ENCODE data around the gene AACS. TPM values are rescaled to one million over a fixed set of nuclear protein-coding genes. Genes with fewer than 3 reads are reported as not detected.

AACS gene
- total and polyA plus RNA-seq, 2 of the 13 experiments (the other 11 are each of a cell fraction or from before 2014, with no cell fraction given): 23.3 to 28.8 TPM

GRCh38 chr12:125185740-125186470, 120.7 kb downstream of the AACS start, which contains the start of gene TMEM132B:
TMEM132B (plus strand) TSS chr12:125186386.
- WGBS (ENCODE audit: low lambda C conversion rate): 2% methylated on average over 14 of the region's 71 CpGs
- H3K27me3 ChIP-seq (ENCODE audit: control insufficient read depth in 1 of 2, insufficient read depth in 2 of 2, low read length in 2 of 2): peaks cover 19 to 59% of the 10 kb centered on the region in 2 experiments
- peak; percentile 25; the same call in 1 of the 2 replicates for TF ChIP-seq ZNF687 (CRISPR knock-in tag; IDR thresholded peaks at IDR 0.05)
- no peak for TF ChIP-seq MED1 (CRISPR knock-in tag; IDR thresholded peaks at IDR 0.05)
- no peak for TF ChIP-seq SMYD3 (CRISPR knock-in tag; IDR thresholded peaks at IDR 0.05)
- TF ChIP-seq ZNF263 (CRISPR knock-in tag; IDR thresholded peaks at IDR 0.05): peak; percentile 96
- no peak for TF ChIP-seq ZNF235 (CRISPR knock-in tag; IDR thresholded peaks at IDR 0.05; ENCODE audit: borderline replicate concordance)
- TF ChIP-seq CCAR2 (optimal IDR thresholded peaks at IDR 0.05; ENCODE audit: low read depth, low read length): no peak
- TF ChIP-seq MTF2 (CRISPR knock-in tag; IDR thresholded peaks at IDR 0.05; ENCODE audit: borderline replicate concordance): 0 out of 2 replicates have a peak, but pooled peaks have one; percentile 25
- TF ChIP-seq UBTF (CRISPR knock-in tag; IDR thresholded peaks at IDR 0.05): peak; percentile 42; the same call in 1 of the 2 replicates
- no peak for TF ChIP-seq ZNF670 (CRISPR knock-in tag; IDR thresholded peaks at IDR 0.05; ENCODE audit: borderline replicate concordance)
- TF ChIP-seq ETS1 (CRISPR knock-in tag; IDR thresholded peaks at IDR 0.05): no peak
- no peak for TF ChIP-seq ZNF737 (CRISPR knock-in tag; IDR thresholded peaks at IDR 0.05; ENCODE audit: borderline replicate concordance)
- TF ChIP-seq ZNF329 (CRISPR knock-in tag; IDR thresholded peaks at IDR 0.05; ENCODE audit: low read depth): 0 out of 2 replicates have a peak, but pooled peaks have one; percentile 32
- TF ChIP-seq ZNF775 (CRISPR knock-in tag; IDR thresholded peaks at IDR 0.05; ENCODE audit: borderline replicate concordance): no peak
- no peak for TF ChIP-seq NAIF1 (CRISPR knock-in tag; IDR thresholded peaks at IDR 0.05; ENCODE audit: borderline replicate concordance)
- peak; percentile 43; the same call in 1 of the 2 replicates for TF ChIP-seq SP5 (CRISPR knock-in tag; IDR thresholded peaks at IDR 0.05; ENCODE audit: borderline replicate concordance, low read depth)
- TF ChIP-seq HDAC1 (CRISPR knock-in tag; IDR thresholded peaks at IDR 0.05): no peak

More at GRCh38 chr12:125185740-125186470, 120.7 kb downstream of the AACS start, which contains the start of gene TMEM132B:
- intact Hi-C loops (cut with micrococcal nuclease; ENCODE audit: unreplicated experiment): loop anchor here (10.0 kb wide), 1 partner anchor 499 kb away; no protein-coding TSS in a partner anchor
- peak; percentile 80 for ATAC-seq
- H3K27ac ChIP-seq (ENCODE audit: extremely low read length, insufficient read depth, low read length): no peak within 1 kb of the TSS
- H2AFZ ChIP-seq (ENCODE audit: low read length): no peak within 1 kb of the TSS
- no peaks in the 10 kb centered on the region for H3K79me2 ChIP-seq (ENCODE audit: insufficient read depth, low read length)
- ChIA-PET CTCF (ENCODE audit: low intra/inter-chr PET ratio, low total read pairs) (no interaction called here), POLR2A (interaction anchor here (1.3 kb wide), 1 partner anchor 17 kb away, joined by 3 read pairs; no protein-coding TSS in a partner anchor)
- no peak within 1 kb of the TSS for H3K9ac ChIP-seq (ENCODE audit: insufficient read depth, low read depth, low read length)
- peak within 1 kb of the TSS; percentile 12 to 50 (median 38); a peak in 4 of 6 replicates for H3K4me3 ChIP-seq (replicated peaks in 1 of 3; ENCODE audit: insufficient read depth in 1 of 3, low read depth in 2 of 3, low read length in 3 of 3)
- no peak for FAIRE-seq
- in situ Hi-C loops (cut with HindIII; ENCODE audit: extremely low pct_ligation_motif_present, low pct_unique_long_range_greater_than_20kb): no loop called here
- no peaks in the 10 kb centered on the region for H3K4me1 ChIP-seq (ENCODE audit: insufficient read depth, low read length)
- no peaks in the 10 kb centered on the region for H4K20me1 ChIP-seq (ENCODE audit: insufficient read depth, low read length)
- peak; percentile 53 for DNase-seq (ENCODE audit: low spot score)
- no TSS peak for BruUV-seq (replicated peaks)
- H3K4me2 ChIP-seq (ENCODE audit: low read depth, low read length): peak within 1 kb of the TSS; percentile 66
- H3K9me3 ChIP-seq (ENCODE audit: low read length): no peaks in the 10 kb centered on the region
- no peaks in the 10 kb centered on the region for H3K36me3 ChIP-seq (replicated peaks in 1 of 2; ENCODE audit: control insufficient read depth in 1 of 2, insufficient read depth in 2 of 2, low read length in 2 of 2)
